K562 (cell line): ENCODE data around the gene RPS10. TPM values are rescaled to one million over a fixed set of nuclear protein-coding genes. Genes with fewer than 3 reads are reported as not detected.

ENCODE experiments used
- ATAC-seq: fragments of 200-7000 bp; cut with Tn5 transposase; 3 replicates; pipeline ENCODE4 v1.9.1; 2020; ENCODE audit warnings: moderate library complexity
- BruUV-seq: library from RNA; stranded (reverse); fragments of 400-500 nt; replicated peaks from 2 replicates; lab custom pipeline; 2021; lab: Mats Ljungman, UMichigan
- CTCF ChIA-PET: fragments of 300-600 bp; formaldehyde crosslinking; extraction: SDS; loops from one replicate; lab custom pipeline; 2021; ENCODE audit warnings: low intra/inter-chr PET ratio; lab: Yijun Ruan, JAX
- POLR2A ChIA-PET: fragments of 300-600, 350-650 bp; sonication (Branson Sonifier 250); formaldehyde crosslinking; extraction: SDS; loops from one replicate; lab custom pipeline; 2021; ENCODE audit warnings: antibody characterized with exemption, inconsistent platforms; lab: Yijun Ruan, JAX
- DNase-seq, 4 experiments: peaks; one replicate each; pipeline versions ENCODE4 v3.0.0 to v3.0.0-alpha.2; 2011 to 2018; ENCODE audit warnings: low spot score in 3 of 4, mixed read lengths in 3 of 4; ENCODE audit errors: extremely low read depth in 1 of 4
- FAIRE-seq: peaks from 2 replicates; lab custom pipeline; 2011; peaks lifted over from hg19 to GRCh38; lab: Jason Lieb, UNC
- H2AFZ ChIP-seq: 2 replicates; pipeline ENCODE4 v1.6.0; 2011; ENCODE audit warnings: low read depth, low read length, control low read depth, inconsistent platforms
- H3K27ac ChIP-seq: fragments of 200-600 bp; 3 replicates; pipeline ENCODE4 v1.8.0; 2011; ENCODE audit warnings: low read depth, mild to moderate bottlenecking, control low read depth, inconsistent platforms, low read length, moderate library complexity, mixed read lengths; ENCODE audit errors: extremely low read depth
- H3K27me3 ChIP-seq, 2 experiments: fragments of 300-600 bp in 1 of 2; 2 replicates in 1 of 2; 3 replicates in 1 of 2; pipeline versions ENCODE4 v1.6.0 to v1.8.0; 2011; ENCODE audit warnings: inconsistent platforms in 2 of 2, low read length in 2 of 2, mild to moderate bottlenecking in 1 of 2, mixed read lengths in 1 of 2, moderate library complexity in 1 of 2; ENCODE audit not compliant: control insufficient read depth in 2 of 2, insufficient read depth in 2 of 2
- H3K36me3 ChIP-seq: fragments of 300-600 bp; 3 replicates; pipeline ENCODE4 v1.8.0; 2011; ENCODE audit warnings: mild to moderate bottlenecking, low read length, inconsistent platforms; ENCODE audit not compliant: control insufficient read depth, insufficient read depth
- H3K4me1 ChIP-seq, 2 experiments: fragments of 200-600 bp in 1 of 2; replicated peaks in 1 of 2; 2 replicates in 1 of 2; 3 replicates in 1 of 2; pipeline versions ENCODE4 v1.5.1 to v1.8.0; 2011; ENCODE audit warnings: inconsistent platforms in 2 of 2, low read length in 2 of 2, mild to moderate bottlenecking in 1 of 2, mixed read lengths in 1 of 2, moderate library complexity in 1 of 2; ENCODE audit not compliant: control insufficient read depth in 2 of 2, insufficient read depth in 2 of 2
- H3K4me2 ChIP-seq: 2 replicates; pipeline ENCODE4 v1.6.1; 2011; ENCODE audit warnings: low read length, control low read depth, inconsistent platforms, mixed read lengths; ENCODE audit not compliant: insufficient read depth
- H3K4me3 ChIP-seq: fragments of 200-600 bp; sonication (generic), shearing (Covaris generic); 2 replicates; pipeline ENCODE4 v1.5.1; 2016; ENCODE audit warnings: control low read depth, inconsistent platforms
- H3K79me2 ChIP-seq: fragments of 200-600 bp; 3 replicates; pipeline ENCODE4 v1.8.0; 2011; ENCODE audit warnings: low read length, inconsistent platforms; ENCODE audit not compliant: control insufficient read depth, insufficient read depth
- H3K9ac ChIP-seq, 2 experiments: 2 replicates each; pipeline versions ENCODE4 v1.6.0 to v1.6.1; 2011; ENCODE audit warnings: low read depth in 2 of 2, low read length in 2 of 2, control low read depth in 1 of 2, inconsistent platforms in 1 of 2, mild to moderate bottlenecking in 1 of 2, mixed read lengths in 1 of 2; ENCODE audit not compliant: insufficient read depth in 1 of 2
- H3K9me1 ChIP-seq: one replicate; pipeline ENCODE4 v1.6.0; 2011; ENCODE audit warnings: inconsistent platforms, mild to moderate bottlenecking, low read length, moderate library complexity; ENCODE audit not compliant: control insufficient read depth, insufficient read depth
- H3K9me3 ChIP-seq: replicated peaks from 2 replicates; pipeline ENCODE4 v1.5.1; 2011; ENCODE audit warnings: low read depth, low read length, inconsistent platforms; ENCODE audit not compliant: control insufficient read depth, insufficient read depth
- H4K20me1 ChIP-seq: replicated peaks from 2 replicates; pipeline ENCODE4 v1.6.1; 2011; ENCODE audit warnings: low read length, inconsistent platforms, mixed read lengths; ENCODE audit not compliant: control insufficient read depth, insufficient read depth
- ARNT ChIP-seq, 2 experiments: fragments of 450-650 bp; IDR thresholded peaks; 2 replicates each; pipeline ENCODE4 v1.6.1; 2016; ENCODE audit warnings: mild to moderate bottlenecking in 1 of 2
- ATF7 ChIP-seq: fragments of 450-650 bp; IDR thresholded peaks from 2 replicates; pipeline ENCODE4 v1.7.1; 2014; ENCODE audit warnings: mild to moderate bottlenecking, moderate library complexity
- BCOR ChIP-seq: fragments of 450-650 bp; IDR thresholded peaks from 2 replicates; pipeline ENCODE4 v1.6.1; 2016
- BRD9 ChIP-seq: fragments of 450-650 bp; IDR thresholded peaks from 2 replicates; pipeline ENCODE4 v1.6.1; 2018; ENCODE audit warnings: low read depth; ENCODE audit not compliant: partially characterized antibody
- CBX1 ChIP-seq: sonication (generic); IDR thresholded peaks from 2 replicates; pipeline ENCODE4 v1.6.1; 2016; ENCODE audit warnings: antibody characterized with exemption, low read depth, mild to moderate bottlenecking
- CBX3 ChIP-seq, 2 experiments: IDR thresholded peaks; 1 replicate in 1 of 2; 2 replicates in 1 of 2; pipeline ENCODE4 v1.6.1; 2012; ENCODE audit warnings: inconsistent platforms in 2 of 2, low read length in 2 of 2, borderline replicate concordance in 1 of 2, control low read depth in 1 of 2
- CC2D1A ChIP-seq: fragments of 450-650 bp; IDR thresholded peaks from 2 replicates; pipeline ENCODE4 v1.6.1; 2017; ENCODE audit warnings: mild to moderate bottlenecking
- CHD4 ChIP-seq: fragments of 200-600 bp; sonication (generic); IDR thresholded peaks from 3 replicates; pipeline ENCODE4 v1.6.1; 2012; ENCODE audit warnings: low read depth, mild to moderate bottlenecking, mixed read lengths, low read length, inconsistent platforms; ENCODE audit not compliant: insufficient read depth, insufficient replicate concordance, poor library complexity, severe bottlenecking
- DEAF1 ChIP-seq: fragments of 450-650 bp; formaldehyde crosslinking; IDR thresholded peaks from 2 replicates; pipeline ENCODE4 v1.4.0; 2020; ENCODE audit warnings: mild to moderate bottlenecking, moderate library complexity
- GABPA ChIP-seq: fragments of 200-800 bp; sonication (Bioruptor generic); conservative IDR thresholded peaks from 2 replicates; pipeline ENCODE4 v1.6.1; 2016; ENCODE audit warnings: low read depth, missing genetic modification characterization, missing compliant biosample characterization
- JUND ChIP-seq, 2 experiments: IDR thresholded peaks; 2 replicates in 1 of 2; 3 replicates in 1 of 2; pipeline ENCODE4 v1.6.1; 2011; ENCODE audit warnings: borderline replicate concordance in 2 of 2, low read depth in 2 of 2, low read length in 2 of 2, improper control_type of control experiment in 1 of 2, missing biosample characterization in 1 of 2, missing genetic modification characterization in 1 of 2, missing genetic modification reagents in 1 of 2
- L3MBTL2 ChIP-seq: fragments of 450-650 bp; IDR thresholded peaks from 2 replicates; pipeline ENCODE4 v1.6.1; 2016; ENCODE audit warnings: mild to moderate bottlenecking, moderate library complexity
- MAZ ChIP-seq, 2 experiments: fragments of 450-650 bp in 1 of 2; sonication (generic) in 1 of 2; formaldehyde crosslinking; IDR thresholded peaks in 1 of 2; conservative IDR thresholded peaks in 1 of 2; 2 replicates each; pipeline versions ENCODE4 v1.4.0 to v1.5.0; 2020; ENCODE audit warnings: mild to moderate bottlenecking in 1 of 2, missing genetic modification reagents in 1 of 2
- RAD21 ChIP-seq, 2 experiments: fragments of 250-450 bp in 1 of 2; fragments of 450-650 bp in 1 of 2; sonication (Bioruptor Pico) in 1 of 2; formaldehyde crosslinking in 1 of 2; IDR thresholded peaks in 1 of 2; conservative IDR thresholded peaks in 1 of 2; 2 replicates each; pipeline versions ENCODE4 v1.4.0 to v1.8.0; 2020 to 2022; ENCODE audit warnings: mild to moderate bottlenecking in 2 of 2, moderate library complexity in 1 of 2
- SMC3 ChIP-seq: conservative IDR thresholded peaks from 2 replicates; pipeline ENCODE4 v1.6.1; 2011; ENCODE audit warnings: low read depth, low read length, improper control_type of control experiment; ENCODE audit not compliant: insufficient read depth
- ZNF384 ChIP-seq: IDR thresholded peaks from 2 replicates; pipeline ENCODE4 v1.6.1; 2012; ENCODE audit warnings: low read depth, low read length, improper control_type of control experiment
- ZNF445 ChIP-seq: fragments of 250-450 bp; sonication (Bioruptor Pico); IDR thresholded peaks from 2 replicates; pipeline ENCODE4 v1.4.0; 2020; ENCODE audit warnings: low read depth, mild to moderate bottlenecking, moderate library complexity
- WGBS: fragments of 100-300 bp; shearing (Covaris generic); methylation state at CpG from one replicate; pipeline ENCODE4 v1.1.6; 2016; ENCODE audit warnings: low coverage, mixed read lengths; ENCODE audit not compliant: insufficient coverage; ENCODE audit errors: missing lambda C conversion rate; 5-methylcytosine and 5-hydroxymethylcytosine counted together
- in situ Hi-C: fragments of 300-500 bp; cut with MboI; formaldehyde crosslinking; loops from 4 replicates; pipeline ENCODE4 v1.15.0; 2018; ENCODE audit warnings: inconsistent platforms, mixed read lengths
- intact Hi-C: fragments of 100-400 bp; cut with micrococcal nuclease; formaldehyde crosslinking; loops from 2 replicates; pipeline ENCODE4 v1.14.2; 2022
- polyA plus RNA-seq, 8 experiments: library from polyadenylated mRNA; depleted of rRNA in 4 of 8; stranded (reverse) in 5 of 8; unstranded in 3 of 8; fragments of >200 nt; fragmentation: Nextera tagmentation in 2 of 8; fragmentation: Illumina TruSeq in 1 of 8; extraction: Ambion mirVana in 2 of 8; extraction: Trizol in 1 of 8; gene quantifications; 2 replicates each; pipeline versions ENCODE4 v1.2.1 to v1.2.3, GENCODE V29; 2011 to 2014; ENCODE audit warnings: inconsistent platforms in 1 of 8, missing spikeins in 1 of 8
- total RNA-seq, 7 experiments: library from RNA; depleted of rRNA in 6 of 7; stranded (reverse); fragments of >200 nt in 6 of 7; fragmentation: Illumina TruSeq in 2 of 7; extraction: Trizol in 2 of 7; gene quantifications; 2 replicates each; pipeline versions ENCODE4 v1.2.1 to v1.2.3, GENCODE V29; 2011 to 2021; ENCODE audit warnings: low replicate concordance in 1 of 7
- TF ChIP-seq, protein P1 (sequence below): sonication (generic); formaldehyde crosslinking; IDR thresholded peaks from 2 replicates; pipeline ENCODE4 v1.8.0; 2022; ENCODE audit warnings: mild to moderate bottlenecking, missing genetic modification reagents

Gene RPS10
- total and polyA plus RNA-seq, 9 of the 15 experiments (the other 6 are each of a cell fraction or from before 2014, with no cell fraction given) = 2,680 to 5,251 (median 3,876) TPM

- Histone ChIP-seq H3K4me1 (peaks cover 10 to 16% of the 10 kb centered on the region in 2 experiments; a peak in 4 of 5 replicates), H4K20me1 (no peaks in the 10 kb centered on the region), H3K4me3 (no peak overlapping the region), H3K27ac (no peak overlapping the region), H2AFZ (no peak overlapping the region), H3K9me3 (no peaks in the 10 kb centered on the region), H3K9ac (no peak overlapping the region), H3K27me3 (no peaks in the 10 kb centered on the region), H3K4me2 (no peak overlapping the region), H3K36me3 (no peaks in the 10 kb centered on the region), H3K79me2 (no peaks in the 10 kb centered on the region), H3K9me1 (no peaks in the 10 kb centered on the region)
- ChIA-PET POLR2A (interaction anchor here (0.5 to 2.0 kb wide), 7 partner anchors 11 to 524 kb away, joined by 3 to 9 read pairs (median 4); no protein-coding TSS in a partner anchor), CTCF (interaction anchor here (0.6 to 3.5 kb wide), 8 partner anchors 19 to 680 kb away, joined by 3 to 38 read pairs (median 4); partner anchors contain the start of gene TCP11)
- BruUV-seq = no TSS peak
- peak; percentile 95 for FAIRE-seq
- intact Hi-C loops (loop anchor here (1.0 to 2.0 kb wide), 3 partner anchors 100 to 679 kb away; no protein-coding TSS in a partner anchor), in situ Hi-C loops (loop anchor here (5.0 to 25.0 kb wide), 2 partner anchors 142 to 677 kb away; partner anchors contain the start of gene TCP11)
- DNase-seq = peak; percentile 74 to 82 (median 76)
- ATAC-seq = peak; percentile 79
- WGBS = 16% methylated on average over 6 of the region's 6 CpGs
- TF ChIP-seq ARNT (IDR thresholded peaks at IDR 0.05) (0 out of 4 replicates have a peak, but pooled peaks of 1 of the 2 experiments have one; percentile 52), BCOR (peak; percentile 72; the same call in 1 of the 2 replicates), ZNF445 (CRISPR knock-in tag) (no peak), GABPA (no peak), JUND (IDR thresholded peaks at IDR 0.05; ENCODE audit: borderline replicate concordance, low read depth, low read length) (0 out of 2 replicates have a peak, but pooled peaks have one; percentile 22), JUND (tag; IDR thresholded peaks at IDR 0.05; ENCODE audit: borderline replicate concordance, low read depth, low read length) (peak; percentile 29; the same call in 1 of the 3 replicates), SMC3 (peak; percentile 82), BRD9 (peak; percentile 76), DEAF1 (peak; percentile 90), CC2D1A (peak; percentile 87), ATF7 (0 out of 2 replicates have a peak, but pooled peaks have one; percentile 28), CHD4 (peak; percentile 78), MAZ (CRISPR knock-in tag; conservative IDR thresholded peaks at IDR 0.05 in 1 of 2, IDR thresholded peaks at IDR 0.05 in 1 of 2) (peak in 1 of 2 experiments; percentile 52; a peak in 1 of 4 replicates), CBX1 (peak; percentile 55; the same call in 1 of the 2 replicates), L3MBTL2 (peak; percentile 28; the same call in 1 of the 2 replicates), ZNF384 (0 out of 2 replicates have a peak, but pooled peaks have one; percentile 16), RAD21 (CRISPR knock-in tag; conservative IDR thresholded peaks at IDR 0.05 in 1 of 2, IDR thresholded peaks at IDR 0.05 in 1 of 2) (peak; percentile 94 to 97), CBX3 (IDR thresholded peaks at IDR 0.05; ENCODE audit: borderline replicate concordance in 1 of 2, low read length in 2 of 2) (0 out of 3 replicates have a peak, but pooled peaks of 1 of the 2 experiments have one; percentile 25)
- TF ChIP-seq, protein P1, sequence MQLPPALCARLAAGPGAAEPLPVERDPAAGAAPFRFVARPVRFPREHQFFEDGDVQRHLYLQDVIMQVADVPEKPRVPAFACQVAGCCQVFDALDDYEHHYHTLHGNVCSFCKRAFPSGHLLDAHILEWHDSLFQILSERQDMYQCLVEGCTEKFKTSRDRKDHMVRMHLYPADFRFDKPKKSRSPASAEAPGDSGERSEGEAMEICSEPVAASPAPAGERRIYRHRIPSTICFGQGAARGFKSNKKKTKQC (CRISPR knock-in tag) = no peak
These were observed 34.2 kb upstream of the RPS10 start for GRCh38 chr6:34459899-34460593.
